Keratinocyte (primary cell): ENCODE measurements around the gene SIN3A. TPM values are rescaled to one million over a fixed set of nuclear protein-coding genes. Genes with fewer than 3 reads are reported as not detected.
"Not testable (repeated sequence)": the region's sequence is repeated elsewhere in the genome, so short reads cannot be mapped to it uniquely, and the experiment has no call there.

ENCODE experiments used
- DNase-seq: peaks from one replicate; pipeline ENCODE4 v3.0.0-alpha.2; 2011; ENCODE audit warnings: low read depth, missing footprints, low spot score
- FAIRE-seq: peaks from 2 replicates; lab custom pipeline; 2011; peaks lifted over from hg19 to GRCh38; lab: Jason Lieb, UNC
- H2AFZ ChIP-seq: 2 replicates; pipeline ENCODE4 v1.6.0; 2012; ENCODE audit warnings: low read length, control low read depth, inconsistent platforms; ENCODE audit not compliant: control insufficient read depth
- H3K27ac ChIP-seq: 2 replicates; pipeline ENCODE4 v1.5.1; 2011; ENCODE audit warnings: low read length; ENCODE audit not compliant: control insufficient read depth, insufficient read depth
- H3K27me3 ChIP-seq: 3 replicates; pipeline ENCODE4 v1.6.0; 2011; ENCODE audit warnings: low read length; ENCODE audit not compliant: control insufficient read depth, insufficient read depth; ENCODE audit errors: extremely low read depth
- H3K36me3 ChIP-seq, 2 experiments: 2 replicates in 1 of 2; 3 replicates in 1 of 2; pipeline ENCODE4 v1.5.1; 2011; ENCODE audit warnings: low read length in 2 of 2, mild to moderate bottlenecking in 1 of 2; ENCODE audit not compliant: control insufficient read depth in 2 of 2, insufficient read depth in 2 of 2; ENCODE audit errors: extremely low read depth in 1 of 2
- H3K4me1 ChIP-seq: 3 replicates; pipeline ENCODE4 v1.5.1; 2011; ENCODE audit warnings: low read length; ENCODE audit not compliant: control insufficient read depth, insufficient read depth; ENCODE audit errors: extremely low read depth
- H3K4me2 ChIP-seq: 3 replicates; pipeline ENCODE4 v1.6.0; 2011; ENCODE audit warnings: low read depth, low read length; ENCODE audit not compliant: control insufficient read depth, insufficient read depth; ENCODE audit errors: extremely low read depth
- H3K4me3 ChIP-seq, 3 experiments: fragments of 200-600 bp in 1 of 3; sonication (generic) in 1 of 3; 2 replicates in 2 of 3; 3 replicates in 1 of 3; pipeline ENCODE4 v1.5.1; 2011 to 2016; ENCODE audit warnings: low read length in 3 of 3, mild to moderate bottlenecking in 3 of 3, control low read depth in 2 of 3, inconsistent platforms in 1 of 3, low read depth in 1 of 3, mixed read lengths in 1 of 3, mixed run types in 1 of 3, moderate library complexity in 1 of 3; ENCODE audit not compliant: control insufficient read depth in 2 of 3, insufficient read depth in 2 of 3; ENCODE audit errors: extremely low read depth in 1 of 3
- H3K79me2 ChIP-seq: 2 replicates; pipeline ENCODE4 v1.6.0; 2012; ENCODE audit warnings: low read length; ENCODE audit not compliant: control insufficient read depth, insufficient read depth
- H3K9ac ChIP-seq: 3 replicates; pipeline ENCODE4 v1.6.0; 2011; ENCODE audit warnings: low read length; ENCODE audit not compliant: control insufficient read depth, insufficient read depth; ENCODE audit errors: extremely low read depth
- H3K9me1 ChIP-seq: 3 replicates; pipeline ENCODE4 v1.6.0; 2011; ENCODE audit warnings: low read length; ENCODE audit not compliant: control insufficient read depth, insufficient read depth; ENCODE audit errors: extremely low read depth
- H3K9me3 ChIP-seq: 2 replicates; pipeline ENCODE4 v1.5.1; 2012; ENCODE audit warnings: low read depth, low read length; ENCODE audit not compliant: control insufficient read depth
- H4K20me1 ChIP-seq: 3 replicates; pipeline ENCODE4 v1.6.0; 2011; ENCODE audit warnings: low read length; ENCODE audit not compliant: control insufficient read depth, insufficient read depth; ENCODE audit errors: extremely low read depth
- CTCF ChIP-seq, 3 experiments: IDR thresholded peaks in 1 of 3; conservative IDR thresholded peaks in 1 of 3; optimal IDR thresholded peaks in 1 of 3; 2 replicates in 2 of 3; 3 replicates in 1 of 3; pipeline versions ENCODE3 to v1.5.1; 2011; ENCODE audit warnings: low read length in 3 of 3, mild to moderate bottlenecking in 3 of 3, moderate library complexity in 2 of 3, control low read depth in 1 of 3, inconsistent platforms in 1 of 3; ENCODE audit not compliant: insufficient read depth in 2 of 3; ENCODE audit errors: extremely low read depth in 1 of 3
- EZH2 ChIP-seq: IDR thresholded peaks from one replicate; pipeline ENCODE4 v1.6.1; 2012; ENCODE audit warnings: inconsistent platforms, mild to moderate bottlenecking, low read length, moderate library complexity
- dilution Hi-C: fragments of 300-500 bp; cut with MboI; formaldehyde crosslinking; loops from one replicate; pipeline ENCODE4 v1.7.0; 2020; ENCODE audit warnings: low sequenced_read_pairs; ENCODE audit not compliant: extremely low pct_ligation_motif_present
- polyA plus RNA-seq, 5 experiments: library from polyadenylated mRNA; depleted of rRNA in 3 of 5; stranded (reverse) in 3 of 5; stranded (forward) in 1 of 5; unstranded in 1 of 5; fragments of >200 nt; gene quantifications; 1 replicate in 1 of 5; 2 replicates in 3 of 5; 3 replicates in 1 of 5; pipeline versions ENCODE4 v1.2.1 to v1.2.3, GENCODE V29; 2011 to 2012; ENCODE audit warnings: missing spikeins in 2 of 5, low read depth in 1 of 5, low replicate concordance in 1 of 5

SIN3A gene
- polyA plus RNA-seq, 1 donor (not counting 4 experiments of a cell fraction or from before 2014, with no cell fraction given) = 19.4 TPM

DNA sequence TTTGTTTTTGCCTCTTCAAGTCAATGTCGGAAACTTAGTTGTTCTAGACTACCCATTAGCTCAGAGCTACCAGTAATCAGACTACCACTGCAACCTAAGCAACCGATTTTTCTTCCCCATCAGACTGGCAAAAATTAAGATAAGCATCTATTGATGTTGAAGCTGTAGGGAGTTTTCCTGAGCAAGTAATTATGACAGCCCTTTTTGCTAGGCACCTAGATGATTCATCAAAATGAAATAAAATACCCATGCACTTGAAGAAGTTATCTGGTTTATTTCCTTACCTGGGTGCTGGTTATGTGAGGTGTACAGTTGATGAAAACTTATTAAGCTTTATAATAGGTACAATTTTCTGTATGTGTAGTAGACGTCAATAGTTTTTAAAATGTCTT is 116.2 kb downstream of the SIN3A start:
- no peak for FAIRE-seq
- H3K4me2 ChIP-seq = peak overlapping the region; percentile 98
- peaks cover 6% of the 10 kb centered on the region for H3K79me2 ChIP-seq
- H2AFZ ChIP-seq = peak overlapping the region; percentile 85
- H4K20me1 ChIP-seq = no peaks in the 10 kb centered on the region
- no peaks in the 10 kb centered on the region for H3K9me1 ChIP-seq
- H3K36me3 ChIP-seq = peaks cover 0 to 8% of the 10 kb centered on the region in 2 experiments
- no peaks in the 10 kb centered on the region for H3K9me3 ChIP-seq
- dilution Hi-C loops = no loop called here
- no peaks in the 10 kb centered on the region for H3K27me3 ChIP-seq
- peak overlapping the region; percentile 84 for H3K9ac ChIP-seq
- DNase-seq = no peak
- H3K4me1 ChIP-seq = peaks cover 12% of the 10 kb centered on the region
- TF ChIP-seq EZH2 = no peak
- no peak for TF ChIP-seq CTCF (optimal IDR thresholded peaks at IDR 0.05 in 1 of 3, IDR thresholded peaks at IDR 0.05 in 1 of 3, conservative IDR thresholded peaks at IDR 0.05 in 1 of 3; ENCODE audit: extremely low read depth in 1 of 3, insufficient read depth in 2 of 3, low read length in 3 of 3)
- H3K4me3 ChIP-seq = peak overlapping the region; percentile 73 to 88 (median 74)
- peak overlapping the region; percentile 54 for H3K27ac ChIP-seq

DNA sequence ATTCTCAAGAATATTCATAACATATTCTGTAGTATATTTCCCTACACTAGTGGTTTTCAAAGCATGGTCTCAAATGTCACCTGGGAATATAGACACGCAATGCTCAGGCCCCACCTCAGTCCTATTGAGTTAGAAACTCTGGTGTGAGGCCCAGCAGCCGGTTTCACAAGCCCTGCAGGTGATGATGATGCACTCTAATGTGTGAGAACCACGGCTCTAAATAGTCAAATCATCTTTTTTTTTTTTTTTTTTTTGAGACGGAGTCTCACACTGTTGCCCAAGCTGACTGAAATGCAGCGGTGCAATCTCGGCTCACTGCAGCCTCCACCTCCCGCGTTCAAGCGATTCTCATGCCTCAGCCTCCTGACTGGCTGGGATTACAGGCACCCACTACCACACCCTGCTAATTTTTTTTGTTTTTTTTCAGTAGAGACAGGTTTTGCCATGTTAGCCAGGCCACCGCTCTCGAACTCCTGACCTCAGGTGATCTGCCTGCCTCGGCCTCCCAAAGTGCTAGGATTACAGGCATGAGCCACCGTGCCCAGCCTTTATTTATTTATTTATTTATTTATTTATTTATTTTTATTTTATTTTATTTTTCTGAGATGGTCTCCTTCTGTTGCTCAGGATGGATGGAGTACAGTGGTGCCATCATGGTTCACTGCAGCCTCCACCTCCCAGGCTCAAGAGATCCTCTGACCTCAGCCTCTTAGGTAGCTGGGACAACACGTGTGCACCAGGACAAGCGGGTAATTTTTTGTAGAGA is 117.7 kb downstream of the SIN3A start:
- H2AFZ ChIP-seq, H3K4me2 ChIP-seq, DNase-seq, FAIRE-seq, H3K4me3 ChIP-seq, H3K27me3 ChIP-seq, H4K20me1 ChIP-seq, H3K9me3 ChIP-seq, H3K27ac ChIP-seq, H3K9ac ChIP-seq, dilution Hi-C loops, H3K36me3 ChIP-seq, H3K9me1 ChIP-seq, H3K79me2 ChIP-seq: not testable (repeated sequence)
- peaks cover 12% of the 10 kb centered on the region for H3K4me1 ChIP-seq

DNA sequence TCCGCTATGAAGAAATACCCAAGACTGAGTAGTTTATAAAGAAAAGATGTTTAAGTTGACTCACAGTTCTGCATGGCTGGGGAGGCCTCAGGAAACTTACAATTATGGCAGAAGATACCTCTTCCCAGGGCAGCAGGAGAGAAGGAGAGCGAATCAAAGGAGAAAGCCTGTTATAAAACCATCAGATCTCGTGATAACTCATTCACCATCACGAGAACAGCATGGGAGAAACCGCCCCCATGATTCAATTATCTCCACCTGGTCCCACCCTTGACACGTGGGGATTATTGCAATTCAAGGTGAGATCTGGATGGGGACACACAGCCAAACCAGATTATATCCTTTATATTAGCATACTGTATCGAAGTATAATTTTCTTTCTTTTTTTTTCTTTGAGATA is 119.4 kb downstream of the SIN3A start:
- H3K4me1 ChIP-seq = peaks cover 12% of the 10 kb centered on the region
- H4K20me1 ChIP-seq, DNase-seq, H2AFZ ChIP-seq, H3K79me2 ChIP-seq, H3K9me1 ChIP-seq, FAIRE-seq, H3K36me3 ChIP-seq, H3K4me3 ChIP-seq, H3K4me2 ChIP-seq, H3K9ac ChIP-seq, H3K9me3 ChIP-seq, H3K27ac ChIP-seq, H3K27me3 ChIP-seq, dilution Hi-C loops: not testable (repeated sequence)
